ENCODE data around the gene CBLN3. TPM values are rescaled to one million over a fixed set of nuclear protein-coding genes. Genes with fewer than 3 reads are reported as not detected.

Gene CBLN3
- total and polyA plus RNA-seq, 8 donors = 0.81 to 4.2 (median 2.1) TPM; not detected in 2

DNA sequence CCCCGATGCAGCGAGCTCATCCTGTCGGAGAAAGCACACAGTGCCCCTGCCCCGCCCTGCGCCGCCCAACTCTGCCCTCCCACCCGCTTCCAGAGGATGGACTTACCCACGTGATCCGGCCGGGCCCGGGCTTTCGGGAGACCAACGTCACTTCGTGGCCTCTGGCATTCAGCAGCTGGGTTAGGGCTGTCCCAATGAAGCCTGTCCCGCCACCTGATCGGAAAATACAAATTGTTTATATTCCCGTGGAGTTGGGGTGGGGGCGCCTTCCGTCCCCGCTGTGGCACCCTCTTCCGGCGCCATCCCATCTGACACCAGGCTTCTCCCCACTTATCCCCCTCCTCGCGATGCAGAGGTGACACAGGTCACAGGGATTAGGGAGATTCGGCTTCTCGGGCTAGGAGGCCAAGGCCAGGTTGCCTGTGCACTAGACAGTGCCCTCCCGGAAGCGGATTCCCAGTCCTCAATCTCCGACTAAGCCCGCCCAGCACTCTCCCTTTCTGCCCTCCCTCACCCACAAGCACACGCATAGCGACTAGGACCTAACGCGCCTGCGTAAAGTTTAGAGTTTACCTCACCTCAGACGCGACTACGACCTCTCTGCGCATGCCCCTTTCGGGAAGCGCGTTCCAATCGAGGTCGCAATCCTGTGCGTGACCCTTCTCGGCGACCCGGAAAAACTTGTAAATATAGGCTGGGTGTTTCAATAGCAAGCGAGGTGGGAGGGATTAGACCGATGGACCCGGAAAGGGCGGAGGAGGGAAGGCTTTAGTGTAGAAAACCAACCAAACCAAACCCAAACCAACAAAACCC is 13.0 kb upstream of the CBLN3 start, which contains the start of gene SDR39U1:
SDR39U1 (minus strand) TSS at position 537 of the 813 bp plus-strand sequence; CDS start at position 530, 7 bp downstream.
- H3K4me3 ChIP-seq = peak within 1 kb of the TSS; percentile 50 to 70 (median 60)
- peaks cover 17 to 52% (median 39%) of the 10 kb centered on the region in 4 donors for H3K4me1 ChIP-seq
- peak; percentile 96 to 99 (median 99) for TF ChIP-seq POLR2AphosphoS5 (IDR thresholded peaks at IDR 0.05)
- TF ChIP-seq, protein P1, sequence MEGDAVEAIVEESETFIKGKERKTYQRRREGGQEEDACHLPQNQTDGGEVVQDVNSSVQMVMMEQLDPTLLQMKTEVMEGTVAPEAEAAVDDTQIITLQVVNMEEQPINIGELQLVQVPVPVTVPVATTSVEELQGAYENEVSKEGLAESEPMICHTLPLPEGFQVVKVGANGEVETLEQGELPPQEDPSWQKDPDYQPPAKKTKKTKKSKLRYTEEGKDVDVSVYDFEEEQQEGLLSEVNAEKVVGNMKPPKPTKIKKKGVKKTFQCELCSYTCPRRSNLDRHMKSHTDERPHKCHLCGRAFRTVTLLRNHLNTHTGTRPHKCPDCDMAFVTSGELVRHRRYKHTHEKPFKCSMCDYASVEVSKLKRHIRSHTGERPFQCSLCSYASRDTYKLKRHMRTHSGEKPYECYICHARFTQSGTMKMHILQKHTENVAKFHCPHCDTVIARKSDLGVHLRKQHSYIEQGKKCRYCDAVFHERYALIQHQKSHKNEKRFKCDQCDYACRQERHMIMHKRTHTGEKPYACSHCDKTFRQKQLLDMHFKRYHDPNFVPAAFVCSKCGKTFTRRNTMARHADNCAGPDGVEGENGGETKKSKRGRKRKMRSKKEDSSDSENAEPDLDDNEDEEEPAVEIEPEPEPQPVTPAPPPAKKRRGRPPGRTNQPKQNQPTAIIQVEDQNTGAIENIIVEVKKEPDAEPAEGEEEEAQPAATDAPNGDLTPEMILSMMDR (IDR thresholded peaks at IDR 0.05) = no peak
- peak in 2 of 4 donors; percentile 79 to 90 for TF ChIP-seq POLR2A (IDR thresholded peaks at IDR 0.05)
- no peak for TF ChIP-seq EP300 (IDR thresholded peaks at IDR 0.05)
- H3K9me3 ChIP-seq = no peaks in the 10 kb centered on the region
- DNase-seq = peak; percentile 98 to 100
- WGBS, 5 donors = 0 to 1% (median 0%) methylated on average over 50 to 52 of the region's 52 CpGs
- H3K27ac ChIP-seq = peak within 1 kb of the TSS; percentile 98 to 100 (median 99)
- peaks cover 21 to 39% (median 36%) of the 10 kb centered on the region in 4 donors for H3K36me3 ChIP-seq
- no peaks in the 10 kb centered on the region for H3K27me3 ChIP-seq
- intact Hi-C loops (cut with DNase I; ENCODE audit: low total_unique reads) = no loop called here

DNA sequence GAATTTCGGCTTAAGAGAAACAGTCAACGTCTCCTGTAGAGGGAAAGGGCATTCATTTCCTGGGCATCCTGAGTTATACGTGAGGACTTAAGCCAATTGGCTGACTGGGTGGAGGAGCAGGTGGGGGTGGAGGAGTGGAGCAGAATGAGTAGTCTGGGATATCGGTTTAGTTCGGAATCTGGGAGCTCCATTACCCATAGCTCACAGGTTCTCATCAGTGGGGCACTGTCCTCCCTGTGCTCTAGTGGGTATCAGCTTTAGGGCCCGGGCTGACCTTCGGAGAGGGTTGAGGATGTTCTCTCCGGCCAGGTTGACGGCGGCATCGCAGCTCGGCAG is 12.4 kb upstream of the CBLN3 start:
- H3K4me1 ChIP-seq = peaks cover 23 to 57% (median 45%) of the 10 kb centered on the region in 4 donors
- H3K36me3 ChIP-seq = peaks cover 27 to 44% (median 42%) of the 10 kb centered on the region in 4 donors
- peak overlapping the region; percentile 98 to 100 (median 99) for H3K27ac ChIP-seq
- 0 to 2% (median 1%) methylated on average over 12 of the region's 12 CpGs for WGBS, 5 donors
- intact Hi-C loops (cut with DNase I; ENCODE audit: low total_unique reads) = no loop called here
- H3K4me3 ChIP-seq = peak overlapping the region; percentile 50 to 70 (median 60)
- H3K9me3 ChIP-seq = no peaks in the 10 kb centered on the region
- DNase-seq = no peak
- TF ChIP-seq POLR2A (IDR thresholded peaks at IDR 0.05) (no peak), EP300 (IDR thresholded peaks at IDR 0.05) (no peak), POLR2AphosphoS5 (IDR thresholded peaks at IDR 0.05) (no peak)
- TF ChIP-seq, protein P1 (IDR thresholded peaks at IDR 0.05) = no peak
- no peaks in the 10 kb centered on the region for H3K27me3 ChIP-seq

DNA sequence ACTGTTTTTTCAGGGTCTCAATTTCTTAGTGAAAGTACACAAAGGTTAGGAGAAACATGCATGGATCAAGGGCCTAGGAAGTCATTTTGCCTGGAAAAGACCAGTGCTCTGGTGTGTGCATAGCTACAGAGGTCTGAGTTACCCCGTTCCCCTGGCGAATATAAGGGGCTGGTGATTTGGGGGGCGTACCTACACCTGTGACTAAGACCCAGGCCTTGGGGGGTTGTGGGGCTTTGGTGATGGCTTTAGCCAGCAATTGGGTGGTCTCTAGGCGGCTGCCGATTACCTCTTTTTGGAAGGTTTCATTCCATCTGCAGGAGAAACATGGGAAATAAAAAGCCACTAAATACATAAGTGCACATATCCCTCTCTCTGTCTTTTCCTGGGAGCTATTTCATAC is 12.0 kb upstream of the CBLN3 start:
- H3K4me3 ChIP-seq = peak overlapping the region; percentile 50 to 70 (median 60)

More for the DNA sequence above, 12.0 kb upstream of the CBLN3 start:
- H3K9me3 ChIP-seq = no peaks in the 10 kb centered on the region
- intact Hi-C loops (cut with DNase I; ENCODE audit: low total_unique reads) = no loop called here
- TF ChIP-seq POLR2AphosphoS5 (IDR thresholded peaks at IDR 0.05) (no peak), POLR2A (IDR thresholded peaks at IDR 0.05) (no peak), EP300 (IDR thresholded peaks at IDR 0.05) (no peak)
- TF ChIP-seq, protein P1 (IDR thresholded peaks at IDR 0.05) = no peak
- DNase-seq = no peak
- H3K27ac ChIP-seq = peak overlapping the region; percentile 32 to 100 (median 99)
- H3K36me3 ChIP-seq = peaks cover 27 to 47% (median 45%) of the 10 kb centered on the region in 4 donors
- H3K4me1 ChIP-seq = peaks cover 26 to 61% (median 48%) of the 10 kb centered on the region in 4 donors
- 46 to 66% (median 52%) methylated on average over 5 of the region's 5 CpGs for WGBS, 5 donors
- no peaks in the 10 kb centered on the region for H3K27me3 ChIP-seq

Measured in stomach (tissue), 9 donors.